AG04450 (cell line): ENCODE data around the gene ZNHIT2. TPM values are rescaled to one million over a fixed set of nuclear protein-coding genes. Genes with fewer than 3 reads are reported as not detected.

ENCODE experiments used
- CTCF ChIA-PET: fragments of 300-600, 350-600 bp; formaldehyde crosslinking; extraction: SDS; loops from one replicate; lab custom pipeline; 2022; ENCODE audit warnings: antibody characterized with exemption, inconsistent platforms; lab: Charles Lee
- POLR2A ChIA-PET: fragments of 350-600 bp; formaldehyde crosslinking; extraction: SDS; loops from one replicate; lab custom pipeline; 2021; ENCODE audit warnings: antibody characterized with exemption, inconsistent platforms; lab: Yijun Ruan, JAX
- DNase-seq: peaks from one replicate; pipeline ENCODE4 v3.0.0-alpha.2; 2011; ENCODE audit warnings: low read depth, low spot score
- H3K27ac ChIP-seq: one replicate; pipeline ENCODE4 v1.5.1; 2012; ENCODE audit warnings: low read depth, low read length, control low read depth
- H3K27me3 ChIP-seq: one replicate; pipeline ENCODE4 v1.6.0; 2012; ENCODE audit warnings: low read length; ENCODE audit not compliant: control insufficient read depth, insufficient read depth
- H3K4me3 ChIP-seq: 2 replicates; pipeline ENCODE4 v1.5.1; 2011; ENCODE audit warnings: mild to moderate bottlenecking, low read depth, low read length, control low read depth
- H3K9me3 ChIP-seq: 2 replicates; pipeline ENCODE4 v1.5.1; 2012; ENCODE audit warnings: low read length; ENCODE audit not compliant: control insufficient read depth, insufficient read depth
- polyA plus RNA-seq: library from polyadenylated mRNA; depleted of rRNA; stranded (reverse); fragments of >200 nt; gene quantifications from 2 replicates; pipeline ENCODE4 v1.2.3, GENCODE V29; 2011
- TF ChIP-seq, protein P1 (sequence below): IDR thresholded peaks from 2 replicates; pipeline ENCODE4 v1.5.1; 2011; ENCODE audit warnings: low read depth, low read length, control low read depth, inconsistent platforms

Gene ZNHIT2
- polyA plus RNA-seq, 1 experiment, result 3.1 TPM

DNA sequence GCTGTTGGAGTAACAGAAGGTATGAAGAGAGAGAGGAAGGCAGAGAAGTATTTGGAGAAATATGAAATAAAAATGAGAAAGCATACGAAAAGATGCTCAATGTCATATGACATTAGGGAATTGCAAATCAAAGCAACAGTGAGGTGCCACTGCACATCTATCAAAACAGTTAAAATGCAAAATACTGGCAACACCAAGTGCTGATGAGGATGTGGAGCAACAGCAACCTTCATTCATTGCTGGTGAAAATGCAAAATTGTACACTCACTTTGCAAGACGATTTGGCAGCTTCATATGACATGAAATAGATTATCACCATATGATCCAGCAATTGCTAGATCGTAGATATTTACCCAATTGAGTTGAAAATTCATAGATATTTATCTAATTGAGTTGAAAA lies 43.1 kb upstream of the ZNHIT2 start:
- H3K27me3 ChIP-seq, result no peaks in the 10 kb centered on the region
- ChIA-PET CTCF (no interaction called here), POLR2A (no interaction called here)
- TF ChIP-seq, protein P1, sequence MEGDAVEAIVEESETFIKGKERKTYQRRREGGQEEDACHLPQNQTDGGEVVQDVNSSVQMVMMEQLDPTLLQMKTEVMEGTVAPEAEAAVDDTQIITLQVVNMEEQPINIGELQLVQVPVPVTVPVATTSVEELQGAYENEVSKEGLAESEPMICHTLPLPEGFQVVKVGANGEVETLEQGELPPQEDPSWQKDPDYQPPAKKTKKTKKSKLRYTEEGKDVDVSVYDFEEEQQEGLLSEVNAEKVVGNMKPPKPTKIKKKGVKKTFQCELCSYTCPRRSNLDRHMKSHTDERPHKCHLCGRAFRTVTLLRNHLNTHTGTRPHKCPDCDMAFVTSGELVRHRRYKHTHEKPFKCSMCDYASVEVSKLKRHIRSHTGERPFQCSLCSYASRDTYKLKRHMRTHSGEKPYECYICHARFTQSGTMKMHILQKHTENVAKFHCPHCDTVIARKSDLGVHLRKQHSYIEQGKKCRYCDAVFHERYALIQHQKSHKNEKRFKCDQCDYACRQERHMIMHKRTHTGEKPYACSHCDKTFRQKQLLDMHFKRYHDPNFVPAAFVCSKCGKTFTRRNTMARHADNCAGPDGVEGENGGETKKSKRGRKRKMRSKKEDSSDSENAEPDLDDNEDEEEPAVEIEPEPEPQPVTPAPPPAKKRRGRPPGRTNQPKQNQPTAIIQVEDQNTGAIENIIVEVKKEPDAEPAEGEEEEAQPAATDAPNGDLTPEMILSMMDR, result no peak
- no peak overlapping the region for H3K4me3 ChIP-seq
- no peaks in the 10 kb centered on the region for H3K9me3 ChIP-seq
- no peak for DNase-seq
- no peak overlapping the region for H3K27ac ChIP-seq

DNA sequence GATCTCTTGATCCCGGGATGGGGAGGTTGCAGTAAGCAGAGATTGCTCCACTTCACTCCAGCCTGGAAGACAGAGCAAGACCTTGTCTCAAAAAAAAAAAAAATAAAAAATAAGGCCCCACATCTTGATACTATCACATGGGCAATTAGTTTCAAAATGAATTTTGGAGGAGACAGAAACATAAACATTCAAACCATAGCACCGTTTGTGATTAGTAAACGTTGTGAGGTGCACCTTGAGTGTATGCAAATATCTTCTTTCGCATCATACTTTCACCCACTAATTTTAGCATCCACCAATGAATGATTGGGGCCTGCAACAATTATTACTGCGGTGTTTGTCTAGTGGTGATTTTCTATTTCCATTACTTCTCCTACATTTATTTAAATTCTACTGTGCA lies 41.5 kb upstream of the ZNHIT2 start:
- no peak overlapping the region for H3K4me3 ChIP-seq
- no peaks in the 10 kb centered on the region for H3K27me3 ChIP-seq
- no peak overlapping the region for H3K27ac ChIP-seq
- ChIA-PET POLR2A (no interaction called here), CTCF (no interaction called here)
- no peaks in the 10 kb centered on the region for H3K9me3 ChIP-seq
- DNase-seq, result no peak
- TF ChIP-seq, protein P1, result no peak

DNA sequence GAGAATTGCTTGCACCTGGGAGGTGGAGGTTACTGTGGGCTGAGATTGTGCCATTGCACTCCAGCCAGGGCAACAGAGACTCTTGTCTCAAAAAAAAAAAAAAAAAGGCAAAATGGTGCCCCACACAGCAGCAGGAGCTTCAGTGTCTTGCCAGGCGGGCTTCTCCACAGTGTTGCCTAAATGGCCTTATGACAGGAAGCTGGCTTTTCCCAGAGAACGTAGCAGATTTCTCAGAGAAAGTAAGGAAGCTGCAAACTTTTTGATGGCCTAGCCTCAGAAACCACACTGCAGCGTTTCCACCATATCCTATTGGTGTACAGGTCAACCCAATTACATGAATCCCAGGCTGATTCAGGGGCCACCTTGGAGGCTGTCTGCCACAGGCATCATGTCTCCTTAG lies 39.8 kb upstream of the ZNHIT2 start:
- TF ChIP-seq, protein P1, result no peak
- Histone ChIP-seq H3K27ac (no peak overlapping the region), H3K9me3 (no peaks in the 10 kb centered on the region), H3K4me3 (no peak overlapping the region), H3K27me3 (no peaks in the 10 kb centered on the region)
- DNase-seq, result no peak
- POLR2A ChIA-PET, result no interaction called here
- CTCF ChIA-PET, result interaction anchor here (0.7 kb wide), 2 partner anchors 174 to 1543 kb away, joined by 3 to 4 read pairs; no protein-coding TSS in a partner anchor

DNA sequence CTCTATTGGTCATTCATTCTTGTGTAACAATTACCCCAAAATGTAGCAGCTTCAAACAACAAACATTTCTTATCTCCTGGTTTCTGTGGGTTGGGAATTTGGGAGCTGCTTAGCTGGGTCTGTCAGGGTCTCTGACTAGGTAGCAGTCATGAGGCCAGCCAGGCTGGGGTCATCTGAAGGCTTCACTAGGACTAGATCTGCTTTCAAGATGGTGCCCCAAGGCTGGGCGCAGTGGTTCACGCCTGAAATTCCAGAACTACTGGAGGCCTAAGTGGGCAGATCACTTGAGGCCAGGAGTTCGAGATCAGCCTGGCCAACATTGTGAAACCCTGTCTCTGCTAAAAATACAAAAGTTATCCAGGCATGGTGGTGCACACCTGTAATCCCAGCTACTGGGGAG lies 39.4 kb upstream of the ZNHIT2 start:
- ChIA-PET POLR2A (no interaction called here), CTCF (interaction anchor here (0.7 kb wide), 2 partner anchors 174 to 1543 kb away, joined by 3 to 4 read pairs; no protein-coding TSS in a partner anchor)
- TF ChIP-seq, protein P1, result no peak
- H3K27me3 ChIP-seq, result no peaks in the 10 kb centered on the region
- H3K4me3 ChIP-seq, result no peak overlapping the region
- no peak for DNase-seq
- H3K9me3 ChIP-seq, result no peaks in the 10 kb centered on the region
- no peak overlapping the region for H3K27ac ChIP-seq

DNA sequence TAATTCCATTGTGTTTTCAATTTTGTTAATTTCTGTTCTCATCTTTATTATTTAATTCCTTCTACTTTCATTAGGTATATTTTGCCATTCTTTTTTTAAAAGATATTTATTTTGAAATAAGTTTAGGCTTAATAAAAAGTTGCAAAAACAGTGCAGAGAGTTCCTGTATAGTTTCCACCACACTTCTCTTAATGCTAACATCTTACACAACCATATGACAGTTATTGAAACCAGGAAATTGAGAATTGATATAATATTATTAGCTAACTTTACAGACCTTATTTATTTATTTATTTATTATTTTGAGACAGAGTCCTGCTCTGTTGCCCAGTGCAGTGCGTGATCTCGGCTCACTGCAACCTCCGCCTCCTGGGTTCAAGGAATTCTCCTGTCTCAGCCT lies 38.8 kb upstream of the ZNHIT2 start:
- Histone ChIP-seq H3K27me3 (no peaks in the 10 kb centered on the region), H3K27ac (no peak overlapping the region), H3K9me3 (no peaks in the 10 kb centered on the region), H3K4me3 (no peak overlapping the region)
- DNase-seq, result no peak
- POLR2A ChIA-PET, result no interaction called here
- CTCF ChIA-PET, result no interaction called here
- TF ChIP-seq, protein P1, result no peak
